H1 (cell line): ENCODE results near the gene SCAMP2.

Experiments
- EZH2 ChIP-seq: fragments of 200-600 bp; sonication (generic); IDR thresholded peaks from 2 replicates; pipeline ENCODE4 v1.7.1; 2012; ENCODE audit warnings: low read depth, mild to moderate bottlenecking, moderate library complexity, low read length, inconsistent platforms; ENCODE audit not compliant: severe bottlenecking
- RBBP5 ChIP-seq: IDR thresholded peaks from 2 replicates; pipeline ENCODE4 v1.7.1; 2012; ENCODE audit warnings: low read depth, mild to moderate bottlenecking, inconsistent platforms, low read length, moderate library complexity, borderline replicate concordance
- TAF1 ChIP-seq: IDR thresholded peaks from 2 replicates; pipeline ENCODE4 v1.6.1; 2011; ENCODE audit warnings: mild to moderate bottlenecking, low read depth, low read length
- TF ChIP-seq, protein P1 (sequence below), 3 experiments: IDR thresholded peaks; 1 replicate in 2 of 3; 2 replicates in 1 of 3; pipeline versions ENCODE4 v1.5.1 to v1.6.1; 2011; ENCODE audit warnings: low read length in 3 of 3, mild to moderate bottlenecking in 3 of 3, inconsistent platforms in 2 of 3, low read depth in 1 of 3, moderate library complexity in 1 of 3; ENCODE audit not compliant: insufficient read depth in 1 of 3; ENCODE audit errors: control extremely low read depth in 1 of 3

DNA sequence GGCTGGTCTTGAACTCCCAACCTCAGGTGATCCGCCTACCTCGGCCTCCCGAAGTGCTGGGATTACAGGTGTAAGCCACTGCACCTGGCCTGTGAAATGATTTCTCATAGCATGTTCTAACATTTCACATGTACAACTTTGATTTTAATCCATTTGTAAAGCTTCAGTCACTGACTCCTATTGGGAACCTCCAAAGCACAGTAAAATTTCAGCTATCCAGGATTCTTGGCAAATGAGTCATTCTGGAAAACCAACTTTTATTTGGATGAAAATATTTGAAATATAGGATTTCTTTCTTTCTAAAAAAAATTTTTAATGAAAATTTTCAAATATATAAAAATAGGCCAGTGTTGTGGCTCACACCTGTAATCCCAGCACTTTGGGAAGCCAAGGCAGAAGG lies 63.2 kb downstream of the SCAMP2 start:
- TF ChIP-seq TAF1 (no peak), EZH2 (no peak), RBBP5 (no peak)
- TF ChIP-seq, protein P1, sequence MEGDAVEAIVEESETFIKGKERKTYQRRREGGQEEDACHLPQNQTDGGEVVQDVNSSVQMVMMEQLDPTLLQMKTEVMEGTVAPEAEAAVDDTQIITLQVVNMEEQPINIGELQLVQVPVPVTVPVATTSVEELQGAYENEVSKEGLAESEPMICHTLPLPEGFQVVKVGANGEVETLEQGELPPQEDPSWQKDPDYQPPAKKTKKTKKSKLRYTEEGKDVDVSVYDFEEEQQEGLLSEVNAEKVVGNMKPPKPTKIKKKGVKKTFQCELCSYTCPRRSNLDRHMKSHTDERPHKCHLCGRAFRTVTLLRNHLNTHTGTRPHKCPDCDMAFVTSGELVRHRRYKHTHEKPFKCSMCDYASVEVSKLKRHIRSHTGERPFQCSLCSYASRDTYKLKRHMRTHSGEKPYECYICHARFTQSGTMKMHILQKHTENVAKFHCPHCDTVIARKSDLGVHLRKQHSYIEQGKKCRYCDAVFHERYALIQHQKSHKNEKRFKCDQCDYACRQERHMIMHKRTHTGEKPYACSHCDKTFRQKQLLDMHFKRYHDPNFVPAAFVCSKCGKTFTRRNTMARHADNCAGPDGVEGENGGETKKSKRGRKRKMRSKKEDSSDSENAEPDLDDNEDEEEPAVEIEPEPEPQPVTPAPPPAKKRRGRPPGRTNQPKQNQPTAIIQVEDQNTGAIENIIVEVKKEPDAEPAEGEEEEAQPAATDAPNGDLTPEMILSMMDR (IDR thresholded peaks at IDR 0.05; ENCODE audit: control extremely low read depth in 1 of 3, insufficient read depth in 1 of 3, low read depth in 1 of 3, low read length in 3 of 3): no peak
